Loucy (cell line): ENCODE data around the gene ADARB2.

Source experiments
- H2AFZ ChIP-seq: fragments of 200-600 bp; sonication (generic); 2 replicates; pipeline ENCODE4 v1.6.0; 2016; ENCODE audit warnings: antibody characterized with exemption, mild to moderate bottlenecking, low read length, moderate library complexity
- H3F3A ChIP-seq: fragments of 200-600 bp; 2 replicates; pipeline ENCODE4 v1.6.0; 2016; ENCODE audit warnings: antibody characterized with exemption, low read depth, mild to moderate bottlenecking
- H3K27me3 ChIP-seq: fragments of 200-600 bp; sonication (generic); 2 replicates; pipeline ENCODE4 v1.6.1; 2014; ENCODE audit warnings: low read length, mild to moderate bottlenecking; ENCODE audit not compliant: insufficient read depth, poor library complexity, severe bottlenecking
- H3K36me3 ChIP-seq: fragments of 200-600 bp; sonication (generic); 2 replicates; pipeline ENCODE4 v1.6.1; 2016; ENCODE audit warnings: low read length; ENCODE audit not compliant: insufficient read depth
- H3K4me1 ChIP-seq: fragments of 200-600 bp; sonication (generic); 2 replicates; pipeline ENCODE4 v1.5.1; 2014; ENCODE audit warnings: low read length, mild to moderate bottlenecking; ENCODE audit not compliant: insufficient read depth, poor library complexity, severe bottlenecking
- H3K4me2 ChIP-seq: fragments of 200-600 bp; sonication (generic); 2 replicates; pipeline ENCODE4 v1.6.0; 2014; ENCODE audit warnings: antibody characterized with exemption, low read length, low read depth, mild to moderate bottlenecking; ENCODE audit not compliant: poor library complexity, severe bottlenecking
- H3K4me3 ChIP-seq: fragments of 200-600 bp; sonication (generic); 2 replicates; pipeline ENCODE4 v1.5.1; 2014; ENCODE audit warnings: low read length, mild to moderate bottlenecking, mixed read lengths; ENCODE audit not compliant: poor library complexity, severe bottlenecking
- H3K79me2 ChIP-seq: fragments of 200-600 bp; sonication (generic); 2 replicates; pipeline ENCODE4 v1.6.1; 2014; ENCODE audit warnings: low read length; ENCODE audit not compliant: insufficient read depth
- H3K9ac ChIP-seq: fragments of 200-600 bp; sonication (generic); 2 replicates; pipeline ENCODE4 v1.6.0; 2014; ENCODE audit warnings: mild to moderate bottlenecking, low read depth, low read length, moderate library complexity; ENCODE audit not compliant: poor library complexity, severe bottlenecking
- H3K9me2 ChIP-seq: fragments of 200-600 bp; sonication (generic); replicated peaks from 2 replicates; pipeline ENCODE4 v1.6.1; 2016; ENCODE audit warnings: low read depth, low read length, mixed read lengths
- H3K9me3 ChIP-seq: fragments of 200-600 bp; sonication (generic); 2 replicates; pipeline ENCODE4 v1.6.1; 2014; ENCODE audit warnings: mild to moderate bottlenecking, antibody characterized with exemption, low read length, low read depth; ENCODE audit not compliant: insufficient read depth
- H4K20me1 ChIP-seq: fragments of 200-600 bp; sonication (generic); 2 replicates; pipeline ENCODE4 v1.6.0; 2014; ENCODE audit warnings: antibody characterized with exemption, low read length, mild to moderate bottlenecking; ENCODE audit not compliant: insufficient read depth, poor library complexity, severe bottlenecking
- CTCF ChIP-seq: fragments of 200-600 bp; sonication (generic); conservative IDR thresholded peaks from 2 replicates; pipeline ENCODE4 v1.5.1; 2014; ENCODE audit warnings: mild to moderate bottlenecking, antibody characterized with exemption, low read length
- EZH2phosphoT487 ChIP-seq: fragments of 200-600 bp; IDR thresholded peaks from 2 replicates; pipeline ENCODE4 v1.6.1; 2018; ENCODE audit warnings: antibody characterized with exemption, mild to moderate bottlenecking, moderate library complexity, borderline replicate concordance

The ADARB2 gene

DNA sequence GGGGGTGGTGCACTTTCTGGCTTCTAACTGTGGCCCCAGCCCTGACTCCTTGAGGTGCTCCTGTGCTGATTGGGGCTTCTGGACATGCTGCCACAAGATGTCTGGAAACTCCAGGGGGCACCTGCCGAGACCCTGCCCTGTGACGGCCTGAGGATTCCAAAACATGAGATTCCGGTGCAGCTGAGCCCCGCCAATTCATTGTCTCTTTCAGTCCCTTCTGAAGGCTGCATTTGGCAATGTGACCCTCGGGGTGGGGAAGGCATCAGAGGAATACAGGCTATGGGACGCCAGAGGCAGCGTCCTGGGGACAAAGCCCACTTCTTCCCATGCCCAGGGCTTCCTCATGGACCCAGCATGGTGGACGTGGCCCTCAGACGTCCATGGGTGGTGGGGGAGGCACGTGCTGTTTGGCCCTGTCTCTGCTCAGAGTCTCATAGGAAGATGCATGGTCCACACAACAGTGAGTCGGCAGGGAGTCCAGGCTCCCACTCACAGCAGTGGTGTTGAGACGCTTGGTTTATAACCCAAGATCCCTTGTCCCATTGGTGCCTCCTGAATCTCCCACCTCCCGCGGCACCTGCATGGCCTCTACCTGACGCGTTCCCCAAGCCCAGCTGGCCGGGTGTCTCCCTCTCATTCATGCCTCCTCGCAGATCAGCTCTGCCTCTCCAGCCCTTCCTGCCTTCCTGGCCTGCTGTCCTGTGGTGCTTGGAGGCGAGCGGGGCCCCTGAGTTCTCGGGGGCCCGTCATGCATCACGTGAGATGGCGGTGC lies 551.2 kb downstream of the ADARB2 start:
- Histone ChIP-seq H3K27me3 (no peaks in the 10 kb centered on the region), H3F3A (no peaks in the 10 kb centered on the region), H4K20me1 (no peaks in the 10 kb centered on the region), H3K79me2 (no peaks in the 10 kb centered on the region), H3K4me2 (no peak overlapping the region), H3K36me3 (no peaks in the 10 kb centered on the region), H3K4me1 (no peaks in the 10 kb centered on the region), H2AFZ (no peak overlapping the region), H3K9ac (no peak overlapping the region), H3K9me2 (no peaks in the 10 kb centered on the region), H3K4me3 (no peak overlapping the region), H3K9me3 (no peaks in the 10 kb centered on the region)
- no peak for TF ChIP-seq CTCF

DNA sequence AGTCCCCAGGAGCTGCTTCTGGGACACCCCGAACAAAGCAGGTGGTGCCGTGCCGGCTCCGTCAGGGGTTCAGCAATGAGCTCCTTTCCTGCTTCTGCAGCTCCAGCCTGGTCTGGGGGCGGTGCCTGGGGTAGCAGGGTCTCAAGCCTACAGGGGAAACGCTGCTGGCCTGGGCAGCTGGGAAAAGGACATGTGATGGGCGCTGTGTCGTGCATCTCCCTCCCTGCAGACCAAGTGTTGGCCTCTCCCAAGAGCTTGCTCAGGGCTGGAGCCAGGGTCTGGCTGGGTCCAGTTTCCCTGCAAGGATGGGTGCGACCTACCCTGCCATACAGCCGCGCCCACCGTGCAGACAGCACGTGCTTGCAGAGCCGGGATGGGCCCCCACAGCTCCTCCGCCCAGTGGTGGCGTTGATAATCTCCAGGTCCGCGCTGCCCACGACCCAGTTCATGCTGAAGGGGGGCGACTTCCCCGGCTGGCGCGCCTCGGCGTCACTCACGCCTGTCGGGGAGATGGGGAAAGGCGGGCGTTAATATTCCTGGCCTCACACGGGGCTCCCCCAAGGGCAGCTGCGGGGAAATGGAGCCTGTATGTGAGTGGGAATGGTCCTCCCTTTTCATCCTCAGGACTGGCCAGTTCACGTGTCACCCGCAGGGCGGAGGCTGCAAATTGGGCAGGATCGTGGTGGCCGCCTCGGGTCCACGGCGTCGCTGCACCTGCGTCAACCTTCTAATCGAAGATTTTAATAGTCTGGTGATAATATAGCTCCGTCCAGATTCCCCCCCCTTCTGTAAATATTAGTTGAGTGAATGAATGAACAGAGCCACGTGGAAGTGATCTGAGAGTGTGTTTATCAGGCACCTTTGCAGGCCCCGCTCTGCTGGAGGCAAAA lies 552.5 kb downstream of the ADARB2 start:
- Histone ChIP-seq H3K79me2 (no peaks in the 10 kb centered on the region), H2AFZ (no peak overlapping the region), H3K36me3 (no peaks in the 10 kb centered on the region), H3K9me2 (no peaks in the 10 kb centered on the region), H3K4me3 (no peak overlapping the region), H3K4me1 (no peaks in the 10 kb centered on the region), H3K27me3 (no peaks in the 10 kb centered on the region), H3F3A (no peaks in the 10 kb centered on the region), H3K9ac (no peak overlapping the region), H3K4me2 (no peak overlapping the region), H3K9me3 (no peaks in the 10 kb centered on the region), H4K20me1 (no peaks in the 10 kb centered on the region)
- TF ChIP-seq EZH2phosphoT487 (no peak), CTCF (no peak)

DNA sequence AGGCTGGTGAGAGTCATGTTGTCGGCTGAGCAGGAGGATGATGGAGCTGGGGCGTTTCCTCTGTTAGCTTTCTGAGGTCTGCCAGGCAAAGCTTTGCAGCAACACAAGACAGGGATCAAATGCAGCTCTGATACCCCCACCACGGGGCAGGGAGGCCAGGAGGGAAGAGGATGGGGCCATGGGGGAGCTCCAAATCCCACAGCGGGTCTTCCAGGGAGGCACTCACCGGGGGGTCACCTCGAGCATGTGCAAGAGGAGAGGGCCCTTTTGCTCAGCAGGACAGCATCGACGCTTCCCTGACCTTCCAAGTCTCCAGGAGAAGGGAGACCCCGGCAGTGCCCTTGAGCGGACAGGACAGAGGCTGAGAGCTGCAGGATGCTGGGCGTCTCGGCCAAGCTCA lies 553.6 kb downstream of the ADARB2 start:
- H2AFZ ChIP-seq: no peak overlapping the region
- TF ChIP-seq CTCF (no peak), EZH2phosphoT487 (no peak)
- no peak overlapping the region for H3K4me2 ChIP-seq
- H3K79me2 ChIP-seq: no peaks in the 10 kb centered on the region
- H3K9me2 ChIP-seq: no peaks in the 10 kb centered on the region
- no peak overlapping the region for H3K9ac ChIP-seq
- no peaks in the 10 kb centered on the region for H4K20me1 ChIP-seq
- H3K4me1 ChIP-seq: no peaks in the 10 kb centered on the region
- H3K4me3 ChIP-seq: no peak overlapping the region
- H3K36me3 ChIP-seq: no peaks in the 10 kb centered on the region
- no peaks in the 10 kb centered on the region for H3K9me3 ChIP-seq
- H3K27me3 ChIP-seq: no peaks in the 10 kb centered on the region
- no peaks in the 10 kb centered on the region for H3F3A ChIP-seq
